Right lobe of liver (tissue), 4 donors: Measurements from ENCODE around the gene C17orf100.
"Not testable (repeated sequence)": the region's sequence is repeated elsewhere in the genome, so short reads cannot be mapped to it uniquely, and the experiment has no call there.

Source experiments
- CTCF ChIP-seq, 4 donors: fragments of 200-600 bp in 3 of 4; fragments of 450-650 bp in 1 of 4; IDR thresholded peaks; one replicate each; pipeline versions ENCODE4 v1.5.1 to v1.8.0; 2016 to 2022; ENCODE audit warnings: antibody characterized with exemption in 4 of 4, mild to moderate bottlenecking in 2 of 4
- POLR2A ChIP-seq: fragments of 450-650 bp; IDR thresholded peaks from one replicate; pipeline ENCODE4 v1.6.1; 2017; ENCODE audit warnings: antibody characterized with exemption, mild to moderate bottlenecking
- donor health status: DM: no; HTN: no; CAD: no.
- donor health status: DM: no; HTN: no; CAD: no.
- donor health status: DM: no; HTN: yes; CAD: no.

GRCh38 chr17:6655732-6656361, 4.3 kb downstream of the C17orf100 start:
- not testable (repeated sequence) for TF ChIP-seq CTCF (IDR thresholded peaks at IDR 0.05); POLR2A
